HG03045 (cell line): ENCODE measurements around the gene PTGER1.
A peak's percentile ranks its signal among the peaks of the same experiment; 100 is the strongest.

Source experiments
- ATAC-seq: cut with Tn5 transposase; IDR thresholded peaks from one replicate; pipeline ENCODE4 v1.9.1; 2021; ENCODE audit warnings: mild to moderate bottlenecking, moderate library complexity; ENCODE audit not compliant: unreplicated experiment

PTGER1 gene

DNA sequence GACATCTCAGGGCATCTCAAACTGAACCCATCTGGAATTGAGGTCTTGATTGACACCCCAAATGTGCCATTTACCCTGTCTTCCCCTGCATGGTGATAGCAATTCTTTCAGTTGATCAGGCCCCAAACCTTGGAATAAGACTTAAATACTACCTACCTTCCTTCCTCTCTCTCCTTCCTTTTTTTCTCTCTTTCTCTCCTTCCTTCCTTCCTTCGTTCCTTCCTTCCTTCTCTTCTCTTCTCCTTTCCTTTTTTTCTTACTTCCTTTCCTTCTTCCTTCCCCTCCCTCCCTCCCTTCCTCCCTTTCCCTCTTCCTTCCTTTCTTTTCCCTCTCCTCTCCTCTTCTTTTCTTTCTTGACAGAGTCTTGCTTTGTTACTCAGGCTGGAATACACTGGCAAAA, 28.1 kb upstream of the PTGER1 start:
- no peak for ATAC-seq

- no peak for ATAC-seq
These were observed 27.4 kb upstream of the PTGER1 start for GRCh38 chr19:14502334-14503092.

DNA sequence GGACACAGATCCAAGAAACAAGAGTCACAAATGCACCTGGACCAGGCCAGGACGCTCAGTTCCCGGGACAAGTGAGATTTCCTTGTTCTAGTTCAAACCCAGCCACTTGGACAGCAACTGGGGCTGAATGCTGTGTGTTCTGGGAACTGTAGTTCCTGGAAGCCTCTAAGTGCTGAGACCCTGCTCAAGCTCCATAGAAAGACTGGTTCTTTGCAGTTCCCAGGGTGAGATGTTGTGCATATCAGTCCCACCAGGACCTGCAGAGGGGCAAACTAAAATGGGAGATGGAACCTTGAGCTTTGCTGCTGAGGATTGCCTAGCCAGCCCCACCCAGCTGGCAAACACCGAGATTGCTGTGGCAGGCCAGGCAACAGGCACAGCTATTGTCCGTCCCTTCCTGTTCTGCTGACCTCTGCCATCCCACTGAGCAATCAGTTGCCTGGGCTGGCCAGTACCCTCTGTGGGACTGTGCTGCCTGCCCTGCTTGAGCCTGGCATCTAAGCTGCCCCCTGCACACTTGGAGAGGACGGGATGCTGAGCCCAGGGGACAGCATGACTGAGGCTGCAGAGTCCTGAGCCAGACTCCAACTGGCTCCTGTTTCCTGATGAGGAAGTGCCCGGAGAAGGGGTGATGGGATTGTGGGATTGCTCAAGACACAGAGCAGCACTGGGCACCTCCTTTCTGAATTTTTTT, 22.2 kb upstream of the PTGER1 start:
- no peak for ATAC-seq

GRCh38 chr19:14496834-14497227, 21.7 kb upstream of the PTGER1 start:
- ATAC-seq, result no peak

- peak; percentile 71 for ATAC-seq
These were observed 21.1 kb upstream of the PTGER1 start, which contains the start of gene GIPC1 for GRCh38 chr19:14496029-14496833. GIPC1 (minus strand) TSS chr19:14496127; CDS start chr19:14482976, 13,151 bp downstream.

DNA sequence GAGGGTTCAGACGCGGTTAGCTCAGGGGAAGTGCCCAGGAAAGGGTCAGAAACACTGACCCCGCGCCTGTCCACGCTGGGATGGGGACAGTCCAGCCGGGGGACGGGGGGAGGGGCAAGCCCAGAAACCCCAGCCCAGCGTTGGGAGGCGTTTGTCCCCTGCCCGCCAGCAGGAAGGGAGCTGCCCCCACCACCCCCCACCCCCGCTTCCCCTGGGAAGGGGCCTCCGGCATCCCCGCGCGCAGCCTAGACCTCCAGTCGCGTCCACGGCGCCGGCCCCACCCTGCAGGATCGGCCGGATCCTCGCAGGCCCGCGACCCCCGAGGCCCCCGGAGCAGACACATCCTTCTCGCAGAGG, 20.5 kb upstream of the PTGER1 start:
- ATAC-seq, result peak; percentile 25

- no peak for ATAC-seq
These were observed 19.9 kb upstream of the PTGER1 start for GRCh38 chr19:14494910-14495671.

- no peak for ATAC-seq
These were observed 19.3 kb upstream of the PTGER1 start for GRCh38 chr19:14494411-14494810.

- ATAC-seq, result no peak
These were observed 17.7 kb upstream of the PTGER1 start for GRCh38 chr19:14492756-14493337.

DNA sequence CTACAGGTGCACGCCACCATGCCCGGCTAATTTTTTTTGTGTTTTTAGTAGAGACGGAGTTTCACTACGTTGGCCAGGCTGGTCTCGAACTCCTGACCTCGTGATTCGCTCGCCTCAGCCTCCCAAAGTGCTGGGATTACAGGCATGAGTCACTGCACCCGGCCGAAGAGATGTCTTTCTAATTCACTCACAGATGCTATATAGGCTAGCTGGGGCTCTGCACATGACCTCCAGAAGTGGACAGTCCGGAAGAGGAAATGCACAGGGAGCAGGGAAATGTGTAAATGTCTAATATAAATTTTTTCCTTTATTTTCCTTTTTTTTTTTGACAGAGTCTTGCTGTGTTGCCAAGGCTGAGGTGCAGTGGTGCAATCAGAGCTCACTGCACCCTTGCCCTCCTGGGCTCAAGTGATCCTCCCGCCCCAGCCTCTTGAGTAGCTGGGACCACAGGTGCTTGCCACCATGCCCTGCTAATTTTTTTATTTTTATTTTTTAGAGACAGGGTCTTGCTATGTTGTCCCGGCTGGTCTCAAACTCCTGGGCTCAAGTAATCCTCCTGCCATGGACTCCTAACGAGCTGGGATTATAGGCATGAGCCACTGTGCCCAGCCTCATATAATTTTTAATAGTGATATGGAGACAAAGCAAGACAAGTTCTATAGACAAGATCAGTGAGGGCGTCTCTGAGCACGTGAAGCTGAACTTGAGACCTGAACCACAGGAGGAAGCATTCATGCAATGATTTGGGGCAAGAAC, 12.4 kb upstream of the PTGER1 start:
- no peak for ATAC-seq

GRCh38 chr19:14482172-14482941, 7.2 kb upstream of the PTGER1 start:
- no peak for ATAC-seq

GRCh38 chr19:14480700-14481079, 5.5 kb upstream of the PTGER1 start:
- ATAC-seq, result no peak

DNA sequence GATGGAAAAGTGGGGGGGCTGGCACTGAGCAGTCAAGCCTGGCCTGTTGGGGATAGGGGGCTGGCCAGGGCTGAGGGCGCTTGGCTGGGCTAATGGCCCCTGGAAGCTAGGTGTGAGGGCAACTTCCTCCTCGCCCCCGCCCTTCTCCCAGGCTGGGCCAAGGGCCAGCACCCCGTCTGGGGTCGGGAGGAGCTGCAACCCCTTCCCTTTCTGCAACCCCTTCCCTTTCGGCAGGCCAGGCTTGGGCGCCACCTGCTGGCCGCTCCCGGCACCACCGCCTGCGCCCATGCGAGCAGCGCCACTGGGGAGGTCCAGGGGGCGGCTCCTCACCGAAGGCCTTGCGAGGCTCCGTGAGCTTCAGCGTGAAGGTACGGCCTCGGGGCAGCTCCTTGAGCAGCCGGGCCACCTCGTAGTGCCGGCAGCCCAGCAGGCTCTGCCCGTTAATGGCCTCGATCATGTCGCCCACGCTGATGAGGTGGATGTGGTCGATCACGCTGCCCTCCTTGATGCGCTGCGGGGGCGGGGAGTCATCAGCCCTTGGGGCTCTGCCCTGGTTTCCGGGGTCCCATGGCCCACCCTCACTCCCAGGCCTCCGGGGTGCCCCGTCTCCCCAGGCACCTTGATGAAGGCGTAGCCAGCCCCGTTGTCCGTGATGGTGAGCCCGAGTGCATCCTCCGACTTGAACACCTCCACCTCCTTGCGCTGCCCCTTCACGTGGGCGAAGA, 5.0 kb upstream of the PTGER1 start:
- no peak for ATAC-seq

DNA sequence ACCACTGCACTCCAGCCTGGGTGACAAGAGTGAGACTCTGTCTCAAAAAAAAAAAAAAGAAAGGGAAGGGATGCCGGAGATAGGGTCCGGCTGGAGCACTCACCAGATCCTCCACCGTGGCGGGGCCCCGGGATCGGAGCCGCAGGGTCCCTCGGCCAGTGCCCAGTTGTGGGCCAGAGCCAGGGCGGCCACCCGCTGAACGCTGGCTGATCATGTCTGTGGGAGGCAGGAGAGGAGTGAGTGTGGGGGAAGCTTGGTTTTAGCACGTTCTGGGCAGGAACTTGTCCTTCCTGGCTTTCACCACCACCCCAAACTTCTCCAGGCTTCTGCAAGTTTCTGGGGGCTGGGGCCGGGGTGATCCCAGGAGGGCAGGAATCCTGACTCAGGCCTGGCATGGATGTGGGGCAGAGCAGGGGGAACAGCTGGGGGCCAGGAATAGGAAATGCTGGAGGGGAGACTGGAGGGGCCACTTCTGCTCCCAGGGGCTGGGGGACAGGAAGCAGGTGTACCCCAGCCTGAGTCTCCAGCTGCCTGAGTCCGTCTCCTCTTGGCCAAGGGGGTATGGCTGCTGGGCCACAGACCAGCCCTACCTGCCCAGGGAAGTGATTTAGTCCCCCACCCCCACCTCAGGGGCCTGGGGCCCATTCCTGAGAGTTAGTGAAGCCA, 4.3 kb upstream of the PTGER1 start:
- ATAC-seq, result no peak

DNA sequence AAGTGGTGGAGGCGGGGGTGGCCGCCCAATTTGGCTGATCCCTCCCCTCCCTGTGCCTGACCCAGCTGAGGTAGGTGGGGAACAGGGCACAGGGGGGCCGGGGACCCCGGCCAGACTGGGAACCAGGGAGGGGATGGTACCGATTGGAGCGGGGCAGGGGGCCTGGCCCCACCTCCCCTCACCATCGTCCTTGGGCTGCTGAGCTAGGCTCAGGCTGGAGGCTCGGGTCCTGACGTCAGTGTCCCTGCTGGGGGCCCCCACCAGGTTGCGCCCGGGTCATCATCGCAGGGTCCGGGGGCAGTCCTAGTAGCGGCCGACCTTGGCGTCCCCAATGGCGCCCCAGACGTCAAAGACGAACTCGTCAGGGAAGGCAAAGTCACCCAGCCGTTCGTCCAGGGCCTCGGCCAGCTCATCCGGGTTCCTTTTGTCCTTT, 3.0 kb upstream of the PTGER1 start:
- no peak for ATAC-seq

DNA sequence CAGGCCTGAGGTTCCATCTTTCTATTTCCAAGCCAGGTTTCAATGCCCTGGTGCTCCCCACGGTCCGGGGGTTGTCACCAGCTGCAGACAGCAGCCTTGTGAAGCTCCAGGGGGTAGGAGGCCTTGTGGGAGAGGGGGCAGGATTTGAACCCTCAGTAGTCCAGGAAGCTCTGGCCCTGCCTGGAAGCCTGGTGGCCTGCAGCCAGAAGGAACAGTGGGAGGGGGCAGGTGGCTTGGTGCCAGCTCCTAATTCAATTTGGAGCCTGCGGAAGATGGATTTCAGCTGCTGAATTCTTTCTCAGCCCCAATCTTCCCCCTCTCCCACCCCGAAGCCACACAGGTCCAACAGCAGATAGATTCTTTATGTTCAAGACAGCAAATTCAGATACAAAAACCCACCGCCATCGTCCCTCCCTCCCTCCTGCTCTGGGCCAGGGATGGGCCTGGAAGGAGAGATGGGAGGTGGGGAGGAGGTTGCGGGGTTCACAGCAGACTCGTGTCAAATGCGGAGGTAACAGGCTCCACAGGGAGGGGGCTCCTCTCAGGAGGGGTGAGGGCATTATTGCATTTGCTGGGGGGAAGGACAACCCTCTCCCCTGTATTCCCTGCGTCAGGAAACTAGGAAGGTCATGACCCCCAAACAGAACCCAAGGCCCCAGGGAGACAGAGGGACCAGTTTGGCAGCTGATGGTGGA, 2.4 kb upstream of the PTGER1 start:
- no peak for ATAC-seq

DNA sequence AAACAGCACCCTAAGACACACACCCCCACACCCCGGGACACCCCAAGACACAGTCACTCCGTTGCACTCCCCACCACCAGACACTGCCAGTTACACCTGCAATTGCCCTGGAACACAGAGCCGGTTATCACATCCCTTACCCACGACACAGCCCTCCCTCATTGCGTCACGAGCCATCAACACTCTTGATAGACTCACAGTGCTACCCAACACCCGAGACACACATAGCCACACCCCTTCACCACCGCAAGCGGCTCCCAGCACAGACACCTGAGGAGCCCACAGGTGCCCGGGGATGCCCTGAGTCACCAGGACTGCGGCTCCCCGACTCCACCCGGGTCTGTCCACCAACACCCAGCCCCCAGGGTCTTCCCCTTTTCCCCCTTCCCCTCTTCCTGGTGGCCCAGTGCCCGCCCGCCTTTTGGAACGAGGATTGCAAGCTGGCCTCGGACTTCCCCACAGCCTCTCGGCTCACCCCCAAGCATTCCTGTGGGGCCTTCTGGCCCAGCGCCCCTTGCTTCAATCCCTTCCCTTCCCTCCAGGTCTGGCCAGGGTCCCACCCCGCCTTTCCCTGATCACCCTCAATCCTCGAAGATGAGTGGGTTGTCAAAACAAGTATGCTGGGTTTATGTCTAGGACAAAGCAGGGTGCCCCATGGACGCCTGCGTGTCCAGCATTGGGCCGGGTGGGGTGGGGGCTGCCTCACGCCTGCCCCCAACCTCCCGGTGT, 1.7 kb upstream of the PTGER1 start:
- no peak for ATAC-seq
